Smooth muscle cell (in vitro differentiated cells): ENCODE data around the gene RPS6KL1. TPM values are rescaled to one million over a fixed set of nuclear protein-coding genes. Genes with fewer than 3 reads are reported as not detected.

Experiments used
- DNase-seq: peaks from one replicate; lab custom pipeline; 2025; ENCODE audit not compliant: unreplicated experiment; lab: John Stamatoyannopoulos, UW
- H2AFZ ChIP-seq: fragments of 200-600 bp; sonication (generic); 2 replicates; pipeline ENCODE4 v1.6.0; 2016; ENCODE audit warnings: antibody characterized with exemption, low read depth, mild to moderate bottlenecking
- H3F3A ChIP-seq: fragments of 200-600 bp; sonication (generic); 2 replicates; pipeline ENCODE4 v1.6.0; 2017; ENCODE audit warnings: antibody characterized with exemption, low read depth
- H3K27ac ChIP-seq: fragments of 200-600 bp; sonication (generic); 2 replicates; pipeline ENCODE4 v1.5.1; 2016; ENCODE audit warnings: low read depth, mild to moderate bottlenecking
- H3K27me3 ChIP-seq: fragments of 200-600 bp; sonication (generic); 2 replicates; pipeline ENCODE4 v1.6.1; 2016; ENCODE audit warnings: low read depth, mild to moderate bottlenecking
- H3K36me3 ChIP-seq: fragments of 200-600 bp; sonication (generic); 2 replicates; pipeline ENCODE4 v1.5.1; 2016; ENCODE audit warnings: low read depth
- H3K4me1 ChIP-seq: fragments of 200-600 bp; sonication (generic); 2 replicates; pipeline ENCODE4 v1.5.1; 2016; ENCODE audit warnings: low read depth
- H3K4me2 ChIP-seq: fragments of 200-600 bp; sonication (generic); 2 replicates; pipeline ENCODE4 v1.6.0; 2016; ENCODE audit warnings: mild to moderate bottlenecking
- H3K4me3 ChIP-seq: fragments of 200-600 bp; sonication (generic); 2 replicates; pipeline ENCODE4 v1.5.1; 2016; ENCODE audit warnings: mild to moderate bottlenecking
- H3K79me2 ChIP-seq: fragments of 200-600 bp; sonication (generic); 2 replicates; pipeline ENCODE4 v1.6.0; 2016; ENCODE audit warnings: low read depth, mild to moderate bottlenecking
- H3K9ac ChIP-seq: fragments of 200-600 bp; sonication (generic); 2 replicates; pipeline ENCODE4 v1.6.0; 2016; ENCODE audit warnings: low read depth
- H3K9me3 ChIP-seq: fragments of 200-600 bp; sonication (generic); replicated peaks from 2 replicates; pipeline ENCODE4 v1.5.1; 2016; ENCODE audit warnings: low read depth
- H4K20me1 ChIP-seq: fragments of 200-600 bp; sonication (generic); 2 replicates; pipeline ENCODE4 v1.6.0; 2016; ENCODE audit warnings: low read depth
- WGBS: methylation state at CpG from one replicate; pipeline ENCODE4 v1.1.7; 2016; ENCODE audit warnings: low lambda C conversion rate; 5-methylcytosine and 5-hydroxymethylcytosine counted together
- polyA plus RNA-seq: library from polyadenylated mRNA; unstranded; fragments of >200 nt; fragmentation: Nextera tagmentation; extraction: Ambion mirVana; gene quantifications from 2 replicates; pipeline ENCODE4 v1.2.1, GENCODE V29; 2016
- total RNA-seq: library from RNA; depleted of rRNA; stranded (reverse); fragments of >200 nt; gene quantifications from 2 replicates; pipeline ENCODE4 v1.2.3, GENCODE V29; 2014
- TF ChIP-seq, protein P1 (sequence below): fragments of 200-600 bp; sonication (generic); IDR thresholded peaks from 2 replicates; pipeline ENCODE4 v1.5.1; 2017; ENCODE audit warnings: borderline replicate concordance, mild to moderate bottlenecking, antibody characterized with exemption; ENCODE audit not compliant: insufficient read depth, poor library complexity, severe bottlenecking

Gene RPS6KL1
- total and polyA plus RNA-seq, 2 experiments from 2014 or later = not detected

- H3K79me2 ChIP-seq = no peaks in the 10 kb centered on the region
- TF ChIP-seq, protein P1, sequence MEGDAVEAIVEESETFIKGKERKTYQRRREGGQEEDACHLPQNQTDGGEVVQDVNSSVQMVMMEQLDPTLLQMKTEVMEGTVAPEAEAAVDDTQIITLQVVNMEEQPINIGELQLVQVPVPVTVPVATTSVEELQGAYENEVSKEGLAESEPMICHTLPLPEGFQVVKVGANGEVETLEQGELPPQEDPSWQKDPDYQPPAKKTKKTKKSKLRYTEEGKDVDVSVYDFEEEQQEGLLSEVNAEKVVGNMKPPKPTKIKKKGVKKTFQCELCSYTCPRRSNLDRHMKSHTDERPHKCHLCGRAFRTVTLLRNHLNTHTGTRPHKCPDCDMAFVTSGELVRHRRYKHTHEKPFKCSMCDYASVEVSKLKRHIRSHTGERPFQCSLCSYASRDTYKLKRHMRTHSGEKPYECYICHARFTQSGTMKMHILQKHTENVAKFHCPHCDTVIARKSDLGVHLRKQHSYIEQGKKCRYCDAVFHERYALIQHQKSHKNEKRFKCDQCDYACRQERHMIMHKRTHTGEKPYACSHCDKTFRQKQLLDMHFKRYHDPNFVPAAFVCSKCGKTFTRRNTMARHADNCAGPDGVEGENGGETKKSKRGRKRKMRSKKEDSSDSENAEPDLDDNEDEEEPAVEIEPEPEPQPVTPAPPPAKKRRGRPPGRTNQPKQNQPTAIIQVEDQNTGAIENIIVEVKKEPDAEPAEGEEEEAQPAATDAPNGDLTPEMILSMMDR = no peak
- H3K4me3 ChIP-seq = no peak overlapping the region
- H2AFZ ChIP-seq = no peak overlapping the region
- H3K9me3 ChIP-seq = no peaks in the 10 kb centered on the region
- DNase-seq = no peak
- no peaks in the 10 kb centered on the region for H3K27me3 ChIP-seq
- H3K9ac ChIP-seq = no peak overlapping the region
- H3F3A ChIP-seq = peaks cover 9% of the 10 kb centered on the region
- 96% methylated on average over 6 of the region's 6 CpGs for WGBS
- H3K4me1 ChIP-seq = no peaks in the 10 kb centered on the region
- no peak overlapping the region for H3K27ac ChIP-seq
- H3K4me2 ChIP-seq = no peak overlapping the region
- H4K20me1 ChIP-seq = peaks cover 12% of the 10 kb centered on the region
- peaks cover 15% of the 10 kb centered on the region for H3K36me3 ChIP-seq
Observed at GRCh38 chr14:74904635-74905503, 18.2 kb downstream of the RPS6KL1 start.

- Histone ChIP-seq H3K9ac (no peak overlapping the region), H3K4me3 (no peak overlapping the region), H3K4me2 (no peak overlapping the region), H3F3A (peaks cover 9% of the 10 kb centered on the region), H4K20me1 (peaks cover 23% of the 10 kb centered on the region), H3K27me3 (no peaks in the 10 kb centered on the region), H3K79me2 (no peaks in the 10 kb centered on the region), H3K36me3 (peaks cover 24% of the 10 kb centered on the region), H3K9me3 (no peaks in the 10 kb centered on the region), H3K27ac (no peak overlapping the region), H3K4me1 (no peaks in the 10 kb centered on the region), H2AFZ (no peak overlapping the region)
- WGBS = 84% methylated on average over 10 of the region's 10 CpGs
- TF ChIP-seq, protein P1 = no peak
- DNase-seq = no peak
Observed at GRCh38 chr14:74902941-74903705, 19.9 kb downstream of the RPS6KL1 start.

- Histone ChIP-seq H3K27ac (no peak overlapping the region), H3K9me3 (no peaks in the 10 kb centered on the region), H3K79me2 (no peaks in the 10 kb centered on the region), H3F3A (peaks cover under 1% of the 10 kb centered on the region), H3K4me2 (no peak overlapping the region), H3K9ac (no peak overlapping the region), H3K27me3 (no peaks in the 10 kb centered on the region), H3K36me3 (peaks cover 38% of the 10 kb centered on the region), H4K20me1 (peaks cover 51% of the 10 kb centered on the region), H3K4me3 (no peak overlapping the region), H2AFZ (no peak overlapping the region), H3K4me1 (no peaks in the 10 kb centered on the region)
- 96% methylated on average over 5 of the region's 5 CpGs for WGBS
- no peak for DNase-seq
- TF ChIP-seq, protein P1 = no peak
Observed at GRCh38 chr14:74898694-74899093, 24.4 kb downstream of the RPS6KL1 start.
